ENCODE measurements around the gene TAF11L13.
"Not testable (repeated sequence)": the region's sequence is repeated elsewhere in the genome, so short reads cannot be mapped to it uniquely, and the experiment has no call there.

The TAF11L13 gene

GRCh38 chr5:17631788-17632187 is at the start of gene TAF11L13:
TSS of gene TAF11L13 (plus strand) at chr5:17632088.
- DNase-seq, result not testable (repeated sequence)

- DNase-seq, result not testable (repeated sequence)
Measured at GRCh38 chr5:17585658-17586057, 46.2 kb upstream of the TAF11L13 start, which contains the start of gene TAF11L7. TSS of gene TAF11L7 (minus strand) at chr5:17585758.

- DNase-seq, result not testable (repeated sequence)
Measured at GRCh38 chr5:17590860-17591259, 41.0 kb upstream of the TAF11L13 start, which contains the start of gene TAF11L8. TSS of gene TAF11L8 (minus strand) at chr5:17590960.

GRCh38 chr5:17594255-17594654 is 37.6 kb upstream of the TAF11L13 start, which contains the start of gene TAF11L9:
TSS of gene TAF11L9 (minus strand) at chr5:17594394.
- DNase-seq, result not testable (repeated sequence)

- DNase-seq, result not testable (repeated sequence)
Measured at GRCh38 chr5:17597728-17598127, 34.2 kb upstream of the TAF11L13 start, which contains the start of gene TAF11L10. TSS of gene TAF11L10 (minus strand) at chr5:17597828.

GRCh38 chr5:17603880-17604279 is 28.0 kb upstream of the TAF11L13 start, which contains the start of gene TAF11L11:
TSS of gene TAF11L11 (plus strand) at chr5:17604183.
- DNase-seq, result not testable (repeated sequence)

- DNase-seq, result no peak
Measured at GRCh38 chr5:17604951-17605350, 26.9 kb upstream of the TAF11L13 start.

- not testable (repeated sequence) for DNase-seq
Measured at GRCh38 chr5:17607461-17607860, 24.4 kb upstream of the TAF11L13 start.

- DNase-seq, result not testable (repeated sequence)
Measured at GRCh38 chr5:17610092-17610491, 21.8 kb upstream of the TAF11L13 start, which contains the start of gene TAF11L12. TSS of gene TAF11L12 (plus strand) at chr5:17610392.

GRCh38 chr5:17614872-17615605 is 16.8 kb upstream of the TAF11L13 start:
- DNase-seq, result no peak

GRCh38 chr5:17619354-17619753 is 12.5 kb upstream of the TAF11L13 start:
- DNase-seq, result no peak

GRCh38 chr5:17620627-17621026 is 11.3 kb upstream of the TAF11L13 start:
- DNase-seq, result no peak

- DNase-seq, result no peak
Measured at GRCh38 chr5:17625686-17626085, 6.2 kb upstream of the TAF11L13 start.

- DNase-seq, result no peak
Measured at GRCh38 chr5:17634160-17634559, 2.3 kb downstream of the TAF11L13 start, which contains the start of gene TAF11L14. TSS of gene TAF11L14 (plus strand) at chr5:17634460.

- not testable (repeated sequence) for DNase-seq
Measured at GRCh38 chr5:17649232-17649631, 17.3 kb downstream of the TAF11L13 start.

GRCh38 chr5:17655201-17655759 is 23.4 kb downstream of the TAF11L13 start:
- not testable (repeated sequence) for DNase-seq

- no peak for DNase-seq
Measured at GRCh38 chr5:17655921-17656320, 24.0 kb downstream of the TAF11L13 start.

GRCh38 chr5:17663182-17663581 is 31.3 kb downstream of the TAF11L13 start:
- DNase-seq, result no peak

- no peak for DNase-seq
Measured at GRCh38 chr5:17665836-17666235, 33.9 kb downstream of the TAF11L13 start.

- no peak for DNase-seq
Measured at GRCh38 chr5:17666726-17667235, 34.9 kb downstream of the TAF11L13 start.

GRCh38 chr5:17670353-17670752 is 38.5 kb downstream of the TAF11L13 start:
- no peak for DNase-seq

- DNase-seq, result no peak
Measured at GRCh38 chr5:17678751-17679324, 47.0 kb downstream of the TAF11L13 start.

GRCh38 chr5:17679597-17680203 is 47.8 kb downstream of the TAF11L13 start:
- no peak for DNase-seq

Measured in stimulated activated CD8-positive, alpha-beta memory T cell treated with anti-CD3 and anti-CD28 coated beads, Interleukin-4, amount 100 ng/mL, for 48 hours (primary cell).